A673 (cell line): ENCODE results near the gene TLR8.

Experiments used
- EZH2 ChIP-seq: fragments of 200-600 bp; sonication (generic); IDR thresholded peaks from 2 replicates; pipeline ENCODE4 v1.6.1; 2017; ENCODE audit warnings: borderline replicate concordance, low read depth, mild to moderate bottlenecking, mixed read lengths, antibody characterized with exemption, low read length; ENCODE audit not compliant: poor library complexity, severe bottlenecking
- TF ChIP-seq, protein P1 (sequence below): fragments of 300-800, 200-600 bp; sonication (generic); conservative IDR thresholded peaks from 2 replicates; pipeline ENCODE4 v1.5.1; 2017; ENCODE audit warnings: low read depth, mild to moderate bottlenecking, antibody characterized with exemption, low read length, moderate library complexity, mixed read lengths

- TF ChIP-seq, protein P1, sequence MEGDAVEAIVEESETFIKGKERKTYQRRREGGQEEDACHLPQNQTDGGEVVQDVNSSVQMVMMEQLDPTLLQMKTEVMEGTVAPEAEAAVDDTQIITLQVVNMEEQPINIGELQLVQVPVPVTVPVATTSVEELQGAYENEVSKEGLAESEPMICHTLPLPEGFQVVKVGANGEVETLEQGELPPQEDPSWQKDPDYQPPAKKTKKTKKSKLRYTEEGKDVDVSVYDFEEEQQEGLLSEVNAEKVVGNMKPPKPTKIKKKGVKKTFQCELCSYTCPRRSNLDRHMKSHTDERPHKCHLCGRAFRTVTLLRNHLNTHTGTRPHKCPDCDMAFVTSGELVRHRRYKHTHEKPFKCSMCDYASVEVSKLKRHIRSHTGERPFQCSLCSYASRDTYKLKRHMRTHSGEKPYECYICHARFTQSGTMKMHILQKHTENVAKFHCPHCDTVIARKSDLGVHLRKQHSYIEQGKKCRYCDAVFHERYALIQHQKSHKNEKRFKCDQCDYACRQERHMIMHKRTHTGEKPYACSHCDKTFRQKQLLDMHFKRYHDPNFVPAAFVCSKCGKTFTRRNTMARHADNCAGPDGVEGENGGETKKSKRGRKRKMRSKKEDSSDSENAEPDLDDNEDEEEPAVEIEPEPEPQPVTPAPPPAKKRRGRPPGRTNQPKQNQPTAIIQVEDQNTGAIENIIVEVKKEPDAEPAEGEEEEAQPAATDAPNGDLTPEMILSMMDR: no peak
- TF ChIP-seq EZH2: no peak
Measured at GRCh38 chrX:12891915-12892506, 14.4 kb upstream of the TLR8 start.
